GM21360 (cell line): ENCODE results near the gene HOXB6.

Experiments used
- ATAC-seq: cut with Tn5 transposase; IDR thresholded peaks from one replicate; pipeline ENCODE4 v1.9.1; 2021; ENCODE audit warnings: mild to moderate bottlenecking, moderate library complexity; ENCODE audit not compliant: unreplicated experiment

The HOXB6 gene

DNA sequence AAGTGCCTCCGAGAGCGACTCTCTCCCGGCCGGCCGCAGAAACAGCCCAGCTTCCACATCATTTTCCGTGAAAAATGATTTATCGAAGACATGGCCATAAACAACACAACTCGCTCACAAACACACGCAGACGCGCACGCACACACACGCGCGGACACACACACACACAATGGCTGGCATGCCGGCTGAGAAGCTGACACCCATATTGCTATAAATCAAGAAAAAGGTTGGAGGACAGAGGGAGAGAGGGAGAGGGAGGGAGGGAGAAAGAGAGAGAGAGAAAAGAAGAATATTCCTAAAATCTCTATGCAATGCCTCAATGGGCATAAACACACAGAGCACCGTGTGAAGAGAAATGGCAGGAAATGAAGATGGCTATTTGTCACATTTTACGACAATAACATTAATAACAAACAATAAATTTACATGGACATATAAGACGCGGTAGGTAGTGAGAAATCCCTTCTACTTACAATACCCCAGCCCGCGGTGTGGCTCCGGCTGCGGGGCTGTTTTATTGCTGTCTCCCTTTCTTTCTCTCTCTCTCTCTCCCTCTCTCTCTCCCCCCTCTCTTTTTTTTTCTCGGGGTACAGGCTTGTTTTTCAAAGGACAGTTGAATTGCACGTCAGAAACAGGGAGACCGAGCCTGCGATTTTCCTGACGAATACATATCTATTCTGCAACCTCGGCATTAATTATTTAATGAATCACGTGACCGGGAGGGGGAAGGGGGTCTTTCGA is 36.1 kb downstream of the HOXB6 start:
- ATAC-seq: no peak

DNA sequence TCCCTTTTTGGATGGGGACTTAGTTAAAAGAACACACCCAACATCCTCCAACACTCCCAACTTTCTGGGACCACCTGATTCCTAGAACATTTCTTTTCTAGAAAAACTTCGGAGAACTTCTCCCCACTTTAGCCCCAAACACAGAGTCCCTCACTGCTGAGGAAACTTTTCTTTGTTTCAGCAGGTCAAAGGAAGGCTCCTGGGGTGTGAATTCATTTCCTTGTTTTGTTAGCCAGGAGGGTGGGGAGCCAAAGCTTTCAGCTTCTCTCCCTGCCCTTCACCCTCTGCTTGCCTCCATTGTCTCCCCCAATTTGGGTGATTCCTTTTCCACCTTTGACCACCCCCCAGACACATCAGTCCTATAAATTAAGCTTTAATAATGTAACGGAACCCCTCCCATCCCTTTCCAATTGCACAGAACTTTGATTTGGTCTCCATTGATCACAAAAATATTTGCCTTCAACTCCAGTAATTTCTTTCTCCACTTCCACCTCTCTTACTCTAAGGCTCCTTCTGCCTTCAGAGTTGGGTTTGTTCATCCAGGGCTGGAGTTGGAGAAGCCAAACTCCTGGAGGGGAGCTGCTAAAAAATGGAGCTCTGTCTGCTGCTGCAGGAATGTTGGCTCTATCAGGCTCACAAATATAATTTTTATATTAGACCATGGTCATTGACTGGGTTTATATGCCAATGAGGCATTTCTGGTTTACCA is 37.0 kb downstream of the HOXB6 start:
- ATAC-seq: no peak

DNA sequence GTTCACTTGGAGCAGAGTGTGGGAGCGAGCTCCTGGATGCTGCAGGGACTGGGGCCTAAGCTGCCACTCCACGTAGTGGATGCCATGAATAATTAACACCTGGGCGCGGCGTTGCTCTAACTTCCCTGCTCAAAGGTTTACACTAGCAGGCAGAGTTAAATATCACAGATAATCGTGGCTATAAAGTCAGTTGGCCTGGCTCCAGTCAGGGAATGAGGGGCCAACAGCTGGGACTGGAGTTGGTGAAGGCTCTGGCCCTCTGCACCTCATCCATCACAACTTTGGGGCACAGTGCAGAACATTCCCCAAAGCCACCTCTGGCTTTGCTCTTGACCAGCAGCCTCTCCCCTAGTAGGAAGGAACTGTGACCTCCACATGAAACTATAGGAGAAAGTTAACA is 37.6 kb downstream of the HOXB6 start:
- no peak for ATAC-seq

DNA sequence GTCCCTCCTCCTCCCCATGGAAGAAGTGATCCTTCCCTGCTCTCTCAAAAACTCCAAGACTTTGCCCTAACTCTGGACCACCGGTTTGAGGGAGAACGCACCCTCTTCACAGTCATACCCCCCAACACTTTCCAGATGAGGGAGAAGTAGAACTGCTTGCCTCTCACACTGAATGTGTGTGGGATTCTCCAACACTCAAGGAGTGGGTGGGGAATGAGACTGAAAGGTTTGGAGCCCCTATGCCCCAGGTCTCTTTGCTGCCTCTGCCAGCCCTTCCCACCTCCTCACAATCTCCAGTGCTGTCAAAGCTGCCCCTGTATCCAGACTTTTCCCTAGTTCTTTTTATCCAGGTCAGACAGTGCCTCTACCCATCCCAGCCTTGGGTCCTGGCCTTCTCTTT is 38.1 kb downstream of the HOXB6 start:
- ATAC-seq: no peak

DNA sequence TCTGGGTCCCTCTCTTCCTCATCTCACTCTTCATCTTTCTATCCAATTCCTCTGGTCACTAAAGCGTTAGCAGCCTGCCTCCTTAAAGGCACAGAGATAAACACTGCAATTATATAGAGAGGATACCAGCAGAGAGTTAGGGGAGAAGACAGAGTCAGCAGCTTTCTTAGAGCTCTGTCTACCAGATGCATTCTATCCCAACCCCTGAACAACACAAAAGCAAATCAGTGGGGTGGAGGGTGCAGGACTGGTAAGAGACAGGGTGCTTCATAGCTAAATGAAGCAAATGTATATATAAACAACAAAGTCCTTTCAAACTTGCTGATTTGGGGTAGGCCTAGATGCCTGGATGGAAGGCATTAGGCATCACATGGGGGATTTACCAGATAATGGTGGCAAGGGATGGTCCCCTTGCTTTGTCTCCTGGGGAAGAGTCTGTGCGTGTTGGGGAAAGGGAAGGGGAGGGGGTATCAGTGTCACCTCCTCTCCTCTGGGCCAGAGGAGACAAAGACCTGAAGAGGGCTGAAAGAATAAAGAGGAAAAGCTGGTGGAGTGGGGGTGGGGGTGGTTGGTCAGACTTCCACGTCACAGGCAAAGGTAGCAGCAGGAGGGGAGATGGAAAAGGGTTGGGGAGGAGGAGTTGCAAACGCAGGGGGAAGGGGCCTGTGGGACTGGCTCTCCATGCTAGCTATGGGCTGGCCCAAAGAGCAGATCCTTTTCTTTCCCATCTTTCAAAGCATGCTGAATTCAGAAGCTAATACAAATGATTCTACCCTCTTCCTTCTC is 38.7 kb downstream of the HOXB6 start:
- no peak for ATAC-seq

DNA sequence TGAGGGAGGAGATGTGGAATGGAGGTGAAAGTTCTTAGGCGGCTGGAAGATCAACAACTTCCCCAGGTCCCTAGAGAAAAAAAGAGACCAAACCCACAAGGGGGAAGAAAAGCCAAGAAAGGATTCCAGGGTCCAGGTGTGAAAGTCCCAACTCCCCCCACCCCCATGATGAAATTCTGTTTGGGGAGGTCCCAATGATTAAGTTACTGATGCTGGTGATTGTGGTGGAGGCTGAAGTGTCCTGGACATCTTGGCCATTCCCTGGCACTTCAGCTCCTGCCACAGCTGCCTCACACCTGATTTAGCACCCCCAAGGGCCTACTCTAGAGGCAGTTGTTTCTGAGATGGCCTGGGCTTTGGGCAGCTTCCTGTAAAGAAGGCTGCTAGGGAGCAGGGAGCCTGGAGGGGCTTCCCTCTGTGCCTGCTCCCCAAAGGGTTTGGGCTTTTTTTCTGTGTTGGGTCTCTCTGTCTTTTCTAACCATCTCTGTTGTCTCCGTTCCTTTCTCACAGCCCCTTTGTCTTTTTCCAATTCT is 39.7 kb downstream of the HOXB6 start:
- no peak for ATAC-seq

DNA sequence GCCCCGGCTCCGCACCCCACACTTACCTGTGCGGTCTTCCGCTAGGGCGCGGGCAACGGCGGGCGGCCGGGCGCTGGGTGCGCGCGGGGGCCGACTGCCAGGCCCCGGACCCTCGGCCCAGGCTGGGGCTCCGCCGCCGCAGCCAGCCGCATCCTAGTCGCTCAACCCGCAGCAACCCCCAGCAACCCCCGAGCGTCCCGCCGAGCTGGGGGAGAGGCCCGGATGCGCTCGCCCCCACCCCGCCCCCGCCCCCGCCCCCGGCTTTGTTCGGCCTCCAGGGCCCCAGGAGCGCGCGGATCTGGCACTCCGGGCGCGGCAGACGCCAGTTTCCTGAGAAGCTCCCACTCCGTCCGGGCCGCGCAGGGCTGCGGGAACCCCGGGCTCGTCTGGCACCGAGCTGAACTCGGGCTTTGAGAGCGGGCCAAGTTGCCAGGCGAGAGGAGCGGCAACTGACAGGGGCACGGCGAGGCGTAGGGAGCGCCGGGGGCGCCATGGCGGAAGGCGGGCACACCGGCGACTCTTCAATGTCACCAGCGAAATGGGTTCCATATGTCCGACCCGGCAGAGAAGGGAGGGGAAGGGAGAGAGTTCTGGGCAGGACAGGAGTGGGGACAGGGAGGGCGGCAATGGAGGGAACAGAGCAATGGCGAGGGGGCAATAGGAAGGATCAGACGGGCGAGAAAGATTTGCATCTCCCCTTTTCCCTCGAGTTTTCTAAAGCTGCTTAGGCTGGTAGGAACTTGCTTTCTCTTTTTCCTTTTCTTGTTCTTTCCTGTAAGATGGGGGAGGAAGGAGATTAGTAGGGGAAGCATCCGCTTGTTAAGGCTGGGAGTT is 40.4 kb downstream of the HOXB6 start:
- no peak for ATAC-seq

DNA sequence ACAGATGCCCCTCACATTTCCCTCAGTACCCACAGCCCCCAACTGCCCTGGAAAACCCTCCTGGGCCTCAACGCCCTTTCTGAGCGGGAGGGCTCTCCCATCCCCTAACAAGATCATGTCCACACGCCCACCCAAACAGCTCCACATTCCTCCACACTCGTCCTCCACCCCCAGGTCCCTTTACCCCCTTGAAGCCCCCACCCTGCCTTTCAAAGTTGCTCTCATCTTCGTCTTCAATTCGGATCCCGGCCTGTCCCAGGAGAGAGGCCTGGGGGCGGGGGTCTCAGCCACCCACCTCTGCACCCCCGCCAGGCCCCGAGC is 41.0 kb downstream of the HOXB6 start:
- no peak for ATAC-seq

DNA sequence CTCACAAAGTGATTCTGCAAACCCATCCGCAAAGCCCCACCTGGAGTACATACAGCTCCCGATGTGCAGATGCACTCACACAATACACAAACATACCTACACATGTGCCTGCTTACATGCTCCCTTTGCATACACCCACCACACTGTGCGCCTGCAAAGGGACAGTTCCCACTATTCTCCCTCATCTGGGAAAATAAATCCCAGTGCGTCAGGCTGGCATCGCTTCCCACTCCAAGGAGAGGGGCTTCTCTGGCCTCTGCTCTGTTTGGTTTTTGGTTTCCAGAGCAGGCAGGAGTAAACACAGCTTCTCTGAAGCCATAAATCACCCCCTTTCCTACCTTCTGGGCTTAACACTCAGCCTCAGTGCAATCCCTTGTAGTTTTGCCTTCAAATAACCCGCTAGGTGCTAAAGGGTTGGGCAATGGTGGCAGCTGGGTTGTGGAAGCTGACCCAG is 41.4 kb downstream of the HOXB6 start:
- ATAC-seq: no peak

DNA sequence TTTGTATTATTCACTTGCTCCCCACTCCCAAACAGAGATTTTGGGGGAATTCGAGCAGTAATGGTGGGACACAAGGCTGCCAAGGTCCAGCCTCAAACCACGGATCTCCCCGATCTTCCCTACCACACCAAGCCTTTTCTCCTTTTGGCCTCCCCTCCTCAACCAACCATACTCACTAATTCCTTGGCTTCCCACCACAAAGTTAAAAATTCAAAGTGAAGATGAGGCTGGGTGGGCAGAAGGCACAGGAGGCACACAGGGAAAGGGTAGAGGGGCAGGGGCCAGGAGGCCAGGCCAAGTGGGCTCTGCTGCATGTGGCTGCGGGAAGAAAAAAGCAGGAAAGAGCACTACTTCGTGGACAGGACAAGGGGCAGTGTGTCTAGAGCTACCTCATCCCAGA is 41.9 kb downstream of the HOXB6 start:
- ATAC-seq: no peak

DNA sequence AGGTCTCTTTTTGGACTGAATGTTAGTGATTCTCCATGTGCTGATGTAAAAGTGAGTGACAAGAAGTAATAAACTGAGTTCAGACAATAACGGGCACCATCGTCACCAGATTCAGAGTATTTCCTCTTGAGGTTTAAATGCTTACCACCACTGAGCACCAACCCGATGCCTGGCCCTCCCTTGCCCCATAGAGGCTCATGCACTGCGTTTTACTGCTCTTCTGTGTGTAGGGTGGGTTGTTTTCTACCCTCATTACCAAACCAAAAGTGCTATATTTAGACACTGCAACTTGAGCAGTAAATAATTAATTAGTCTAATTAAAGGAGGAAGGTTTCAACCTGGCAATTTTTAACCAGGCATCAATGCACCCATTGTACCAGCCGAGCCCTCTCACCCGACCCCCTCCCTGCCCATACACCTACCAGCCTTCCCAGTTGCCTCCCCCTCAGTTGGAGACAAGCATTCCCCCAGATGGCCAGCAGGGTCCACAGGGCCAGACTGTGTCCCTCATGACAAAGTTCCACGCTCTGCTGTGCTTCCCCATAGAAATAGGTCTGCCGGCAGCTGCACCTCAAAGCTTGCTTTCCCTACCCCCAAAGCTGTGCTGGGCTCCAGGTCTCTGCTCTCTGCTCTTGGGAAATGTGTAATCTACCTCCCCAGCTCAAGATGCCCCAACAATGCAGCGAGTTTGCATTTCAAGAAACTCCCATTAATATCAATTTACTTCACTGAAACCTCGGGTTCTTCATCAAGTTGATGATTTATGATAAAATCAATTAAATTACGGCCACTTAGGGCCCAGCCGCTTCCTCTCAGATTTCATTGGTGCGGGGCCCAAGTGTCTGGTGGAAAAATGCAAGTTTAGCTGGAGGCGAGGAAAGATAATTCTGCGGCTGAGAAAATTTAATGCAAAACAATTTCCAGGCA is 42.6 kb downstream of the HOXB6 start:
- ATAC-seq: no peak

DNA sequence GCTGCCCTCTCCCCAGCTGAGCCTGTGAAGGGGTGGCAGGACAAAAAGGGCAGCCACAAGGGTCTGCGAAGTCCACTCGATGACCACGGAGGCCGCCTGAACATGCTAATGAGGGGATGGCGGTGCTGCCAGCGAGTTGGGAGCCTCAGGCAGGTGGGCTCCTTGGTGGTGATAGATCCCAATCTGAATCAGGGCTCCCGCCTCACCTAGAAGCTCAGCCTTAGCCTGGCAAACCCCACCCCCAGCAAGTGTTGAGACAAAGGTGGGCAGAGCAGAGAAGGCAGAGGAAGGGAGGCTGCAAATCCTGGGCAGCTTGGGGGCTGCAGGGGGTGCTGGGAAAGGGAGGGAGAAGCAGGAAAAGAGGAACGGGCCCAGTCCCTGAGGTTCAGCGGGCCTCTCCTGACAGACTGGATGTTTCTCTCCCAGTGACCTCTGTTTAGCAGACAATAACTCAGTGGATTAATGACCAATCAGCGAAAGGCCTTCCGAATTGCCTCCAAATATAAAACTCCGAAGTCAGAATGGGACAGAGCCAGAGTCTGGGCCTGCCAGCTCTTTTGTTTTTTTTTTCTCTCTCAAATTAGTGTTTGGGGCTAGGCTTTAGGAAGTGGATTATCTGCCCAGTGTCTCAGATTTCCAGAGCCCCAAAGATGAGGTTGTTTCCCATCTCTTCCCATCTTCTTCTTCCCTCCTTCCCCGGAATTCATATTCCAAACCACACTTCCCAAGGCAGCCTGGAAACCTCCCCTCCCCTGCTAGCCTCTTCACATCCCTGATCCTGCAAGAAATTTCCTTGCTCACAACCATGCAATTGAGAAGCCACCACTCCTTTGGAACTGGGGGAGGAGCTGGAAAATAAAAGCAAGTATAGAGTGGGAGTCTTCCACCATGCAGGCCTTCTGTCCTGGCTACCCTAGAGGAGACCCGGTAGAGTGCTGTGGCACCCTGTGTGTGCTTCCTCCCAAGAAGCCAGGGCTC is 44.7 kb downstream of the HOXB6 start:
- no peak for ATAC-seq

DNA sequence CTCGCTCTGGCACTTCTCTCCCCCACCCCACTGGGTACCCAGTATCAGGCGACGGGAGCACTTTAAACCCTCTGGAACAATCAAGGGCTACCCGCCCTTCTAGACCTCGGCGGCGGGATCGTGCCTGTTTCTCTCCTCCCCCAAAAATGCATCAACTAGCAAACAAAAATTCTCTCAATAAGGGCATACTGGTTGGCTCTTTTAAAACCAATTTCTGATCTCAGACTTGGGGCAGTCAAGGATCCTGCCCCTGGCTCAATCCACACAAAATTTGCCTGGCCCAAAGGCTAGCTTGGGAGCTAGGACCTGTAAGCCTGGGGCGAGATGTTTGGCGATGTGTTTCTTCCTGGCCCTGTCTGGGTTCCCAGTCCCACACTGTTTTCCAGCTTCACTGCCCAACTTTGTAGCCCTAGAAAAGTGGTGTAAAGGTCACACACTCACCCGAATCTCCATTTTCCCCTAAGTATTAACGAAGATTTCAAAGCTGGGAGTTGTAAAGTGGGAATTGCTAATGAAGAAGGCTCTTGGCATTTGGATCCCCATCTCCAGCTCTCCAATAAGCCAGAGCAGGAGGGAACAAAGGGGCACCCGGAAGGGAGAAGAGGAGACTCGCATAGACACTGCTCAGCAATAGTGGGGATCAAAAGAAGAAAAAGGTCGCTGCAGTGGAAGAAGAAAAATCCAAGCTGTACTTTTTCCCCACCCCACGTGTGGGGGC is 45.5 kb downstream of the HOXB6 start:
- ATAC-seq: no peak

DNA sequence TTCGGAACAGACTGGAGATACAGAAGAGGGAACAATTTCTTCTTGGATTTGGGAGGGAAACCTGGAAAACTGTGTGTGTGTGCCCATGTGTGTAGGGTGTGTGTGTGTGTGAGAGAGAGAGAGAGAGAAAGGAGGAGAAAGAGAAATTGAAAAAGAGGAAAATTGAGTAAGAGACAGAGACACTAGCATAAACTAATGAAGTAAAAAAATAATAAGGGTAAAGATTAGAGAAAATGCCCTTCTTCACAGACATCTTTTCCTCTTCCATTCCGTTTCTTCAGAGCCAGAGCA is 46.0 kb downstream of the HOXB6 start:
- ATAC-seq: no peak

DNA sequence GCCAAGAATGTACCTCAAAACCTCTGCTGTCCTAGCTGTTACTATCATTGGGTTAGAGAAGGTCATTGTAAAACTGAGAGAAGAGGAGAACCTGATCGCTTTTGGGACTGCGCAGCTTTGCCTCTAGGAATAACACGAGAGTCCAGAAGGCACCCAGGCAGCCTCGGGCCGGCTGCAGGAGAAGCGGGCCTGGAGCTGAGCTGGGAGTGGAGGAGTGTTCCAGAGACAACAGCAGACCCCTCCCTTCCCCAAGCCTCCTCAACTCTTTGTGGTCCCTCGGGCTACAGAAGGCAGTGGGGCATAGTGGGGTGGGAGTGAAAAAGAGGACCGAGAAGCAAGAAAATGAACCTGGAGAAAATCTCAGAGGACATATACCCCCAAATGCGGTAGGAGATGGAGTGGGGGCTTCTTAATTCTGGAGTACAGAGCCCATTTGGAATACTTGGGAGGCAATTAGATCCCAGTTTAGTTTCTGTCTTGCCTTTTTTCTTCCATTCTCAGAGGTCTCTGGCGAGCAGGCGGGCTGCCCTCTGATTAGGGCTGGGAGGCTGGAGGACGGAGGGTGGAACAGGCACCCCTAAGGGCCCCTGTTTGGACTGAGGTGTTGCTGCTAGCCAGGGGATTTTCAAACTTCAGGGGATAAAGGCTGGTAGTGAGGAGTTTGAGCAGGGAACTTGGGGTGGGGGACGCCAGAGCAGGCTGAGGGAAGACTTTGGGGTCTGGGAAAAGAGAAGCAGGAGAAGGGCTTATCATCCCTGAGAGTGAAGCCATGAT is 46.5 kb downstream of the HOXB6 start:
- no peak for ATAC-seq

DNA sequence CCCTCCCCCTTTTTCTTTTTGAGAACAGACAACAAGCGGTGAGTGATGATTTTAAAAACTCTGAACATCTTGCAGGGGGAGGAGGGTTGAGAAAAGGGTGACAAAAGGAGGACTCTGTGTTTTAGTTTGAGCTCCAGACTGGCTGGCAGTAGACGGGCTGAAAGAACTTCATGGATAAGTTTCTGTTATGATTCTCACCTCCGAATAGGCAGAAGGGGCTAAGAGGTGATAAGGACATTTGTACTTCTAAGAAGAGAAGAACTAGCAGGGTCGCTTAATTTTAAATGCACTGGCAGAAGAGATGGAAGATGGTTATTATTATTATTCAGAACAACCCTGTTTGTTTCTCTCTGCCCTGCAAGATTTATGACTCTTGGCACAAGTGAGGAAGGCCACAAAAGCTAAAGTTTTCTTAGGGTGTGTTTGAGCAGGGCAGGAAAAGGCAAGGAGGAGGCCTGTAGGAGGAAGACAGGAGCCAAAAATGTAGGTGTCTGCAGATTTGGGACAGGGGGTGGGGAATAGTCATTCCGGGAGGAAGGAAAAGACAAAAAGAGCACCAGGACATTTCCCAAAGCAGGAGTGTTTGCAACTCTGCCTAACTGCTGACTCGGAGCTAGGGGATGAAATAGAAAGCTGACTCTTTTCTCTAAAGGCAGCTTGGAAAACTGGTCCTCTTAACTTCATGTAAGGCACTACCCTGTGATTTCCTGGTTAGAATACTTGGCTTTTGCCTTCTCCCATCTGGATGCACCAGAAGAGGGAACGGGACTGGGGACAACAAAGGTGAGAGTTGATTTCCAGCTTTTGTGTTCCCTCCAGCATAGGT is 48.0 kb downstream of the HOXB6 start:
- ATAC-seq: no peak

DNA sequence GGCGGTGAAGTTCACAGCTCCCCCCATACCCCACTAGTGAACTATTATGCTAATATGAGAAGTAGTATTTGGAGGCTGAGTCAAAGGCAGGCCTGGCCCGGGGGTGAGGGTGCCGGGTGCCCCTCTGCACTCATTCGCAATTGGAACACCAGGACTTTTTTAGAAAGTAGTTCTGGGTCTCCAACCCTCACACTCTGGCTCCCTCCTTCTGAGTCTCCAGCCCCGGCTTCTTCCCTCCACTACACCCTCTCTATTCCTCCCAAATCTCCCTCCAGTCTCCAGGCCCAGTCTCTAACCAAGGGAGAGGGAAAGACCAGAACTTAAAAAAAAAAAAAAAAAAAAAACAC is 48.6 kb downstream of the HOXB6 start:
- no peak for ATAC-seq
